A549 (cell line): ENCODE results near the gene SH3RF3.

Experiments used
- FOSL2 ChIP-seq, 2 experiments: fragments of 450-650 bp in 1 of 2; fragments of >200 bp in 1 of 2; sonication (Bioruptor Twin) in 1 of 2; formaldehyde crosslinking; IDR thresholded peaks; 2 replicates each; pipeline versions ENCODE4 v1.5.0 to v1.6.1; 2016 to 2020; ENCODE audit warnings: mild to moderate bottlenecking in 1 of 2, moderate library complexity in 1 of 2
- KDM5A ChIP-seq: fragments of 200-600 bp; sonication (generic); IDR thresholded peaks from 2 replicates; pipeline ENCODE4 v1.6.1; 2016; ENCODE audit warnings: antibody characterized with exemption, mild to moderate bottlenecking
- POLR2A ChIP-seq: IDR thresholded peaks from 2 replicates; pipeline ENCODE4 v1.6.1; 2012; ENCODE audit warnings: mild to moderate bottlenecking, low read length
- POLR2AphosphoS2 ChIP-seq: conservative IDR thresholded peaks from 2 replicates; pipeline ENCODE4 v1.6.1; 2012; ENCODE audit warnings: low read length, improper control_type of control experiment, inconsistent platforms
- SREBF2 ChIP-seq: fragments of 450-650 bp; IDR thresholded peaks from 2 replicates; pipeline ENCODE4 v1.6.1; 2014; ENCODE audit warnings: mild to moderate bottlenecking, moderate library complexity
- TF ChIP-seq, protein P1 (sequence below): fragments of 200-600 bp; sonication (generic); IDR thresholded peaks from 2 replicates; pipeline ENCODE4 v1.6.1; 2016; ENCODE audit warnings: antibody characterized with exemption, mild to moderate bottlenecking, moderate library complexity
- TF ChIP-seq, protein P2 (sequence below): fragments of >200 bp; sonication (Bioruptor Twin); formaldehyde crosslinking; IDR thresholded peaks from 3 replicates; pipeline ENCODE4 v1.5.1; 2016
- TF ChIP-seq, protein P3 (sequence below): IDR thresholded peaks from 2 replicates; pipeline ENCODE4 v1.6.1; 2012; ENCODE audit warnings: low read depth, borderline replicate concordance
- TF ChIP-seq, protein P4 (sequence below): IDR thresholded peaks from 2 replicates; pipeline ENCODE4 v1.6.1; 2012
- TF ChIP-seq, protein P5 (sequence below): fragments of >200 bp; sonication (Bioruptor Twin); formaldehyde crosslinking; IDR thresholded peaks from 2 replicates; pipeline ENCODE4 v1.6.1; 2016

DNA sequence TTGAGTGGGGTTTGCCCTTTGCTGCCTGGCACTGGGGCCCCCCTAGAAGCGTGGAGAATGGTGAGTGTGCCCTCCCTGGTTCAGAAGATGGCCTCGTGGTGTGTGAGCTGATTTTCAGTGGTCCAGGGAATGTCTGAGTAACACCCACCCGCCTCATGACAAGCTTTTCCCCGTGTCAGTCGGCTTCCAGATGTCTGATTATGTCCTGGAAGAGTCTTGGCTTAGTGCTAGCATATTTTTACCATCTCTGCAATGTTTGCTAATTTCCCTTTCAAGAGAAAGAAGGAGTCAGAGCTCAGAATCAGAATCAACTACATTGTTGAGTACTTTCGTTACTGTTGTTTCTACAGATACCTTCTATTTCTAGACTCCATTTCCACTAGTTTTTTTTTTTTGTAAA, 270.1 kb downstream of the SH3RF3 start:
- TF ChIP-seq KDM5A (no peak), POLR2AphosphoS2 (no peak), FOSL2 (IDR thresholded peaks at IDR 0.05) (no peak), FOSL2 (CRISPR knock-in tag; IDR thresholded peaks at IDR 0.05) (no peak), POLR2A (no peak), SREBF2 (no peak)
- TF ChIP-seq, protein P1, sequence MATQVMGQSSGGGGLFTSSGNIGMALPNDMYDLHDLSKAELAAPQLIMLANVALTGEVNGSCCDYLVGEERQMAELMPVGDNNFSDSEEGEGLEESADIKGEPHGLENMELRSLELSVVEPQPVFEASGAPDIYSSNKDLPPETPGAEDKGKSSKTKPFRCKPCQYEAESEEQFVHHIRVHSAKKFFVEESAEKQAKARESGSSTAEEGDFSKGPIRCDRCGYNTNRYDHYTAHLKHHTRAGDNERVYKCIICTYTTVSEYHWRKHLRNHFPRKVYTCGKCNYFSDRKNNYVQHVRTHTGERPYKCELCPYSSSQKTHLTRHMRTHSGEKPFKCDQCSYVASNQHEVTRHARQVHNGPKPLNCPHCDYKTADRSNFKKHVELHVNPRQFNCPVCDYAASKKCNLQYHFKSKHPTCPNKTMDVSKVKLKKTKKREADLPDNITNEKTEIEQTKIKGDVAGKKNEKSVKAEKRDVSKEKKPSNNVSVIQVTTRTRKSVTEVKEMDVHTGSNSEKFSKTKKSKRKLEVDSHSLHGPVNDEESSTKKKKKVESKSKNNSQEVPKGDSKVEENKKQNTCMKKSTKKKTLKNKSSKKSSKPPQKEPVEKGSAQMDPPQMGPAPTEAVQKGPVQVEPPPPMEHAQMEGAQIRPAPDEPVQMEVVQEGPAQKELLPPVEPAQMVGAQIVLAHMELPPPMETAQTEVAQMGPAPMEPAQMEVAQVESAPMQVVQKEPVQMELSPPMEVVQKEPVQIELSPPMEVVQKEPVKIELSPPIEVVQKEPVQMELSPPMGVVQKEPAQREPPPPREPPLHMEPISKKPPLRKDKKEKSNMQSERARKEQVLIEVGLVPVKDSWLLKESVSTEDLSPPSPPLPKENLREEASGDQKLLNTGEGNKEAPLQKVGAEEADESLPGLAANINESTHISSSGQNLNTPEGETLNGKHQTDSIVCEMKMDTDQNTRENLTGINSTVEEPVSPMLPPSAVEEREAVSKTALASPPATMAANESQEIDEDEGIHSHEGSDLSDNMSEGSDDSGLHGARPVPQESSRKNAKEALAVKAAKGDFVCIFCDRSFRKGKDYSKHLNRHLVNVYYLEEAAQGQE = no peak
- TF ChIP-seq, protein P2, sequence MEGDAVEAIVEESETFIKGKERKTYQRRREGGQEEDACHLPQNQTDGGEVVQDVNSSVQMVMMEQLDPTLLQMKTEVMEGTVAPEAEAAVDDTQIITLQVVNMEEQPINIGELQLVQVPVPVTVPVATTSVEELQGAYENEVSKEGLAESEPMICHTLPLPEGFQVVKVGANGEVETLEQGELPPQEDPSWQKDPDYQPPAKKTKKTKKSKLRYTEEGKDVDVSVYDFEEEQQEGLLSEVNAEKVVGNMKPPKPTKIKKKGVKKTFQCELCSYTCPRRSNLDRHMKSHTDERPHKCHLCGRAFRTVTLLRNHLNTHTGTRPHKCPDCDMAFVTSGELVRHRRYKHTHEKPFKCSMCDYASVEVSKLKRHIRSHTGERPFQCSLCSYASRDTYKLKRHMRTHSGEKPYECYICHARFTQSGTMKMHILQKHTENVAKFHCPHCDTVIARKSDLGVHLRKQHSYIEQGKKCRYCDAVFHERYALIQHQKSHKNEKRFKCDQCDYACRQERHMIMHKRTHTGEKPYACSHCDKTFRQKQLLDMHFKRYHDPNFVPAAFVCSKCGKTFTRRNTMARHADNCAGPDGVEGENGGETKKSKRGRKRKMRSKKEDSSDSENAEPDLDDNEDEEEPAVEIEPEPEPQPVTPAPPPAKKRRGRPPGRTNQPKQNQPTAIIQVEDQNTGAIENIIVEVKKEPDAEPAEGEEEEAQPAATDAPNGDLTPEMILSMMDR = no peak
- TF ChIP-seq, protein P3, sequence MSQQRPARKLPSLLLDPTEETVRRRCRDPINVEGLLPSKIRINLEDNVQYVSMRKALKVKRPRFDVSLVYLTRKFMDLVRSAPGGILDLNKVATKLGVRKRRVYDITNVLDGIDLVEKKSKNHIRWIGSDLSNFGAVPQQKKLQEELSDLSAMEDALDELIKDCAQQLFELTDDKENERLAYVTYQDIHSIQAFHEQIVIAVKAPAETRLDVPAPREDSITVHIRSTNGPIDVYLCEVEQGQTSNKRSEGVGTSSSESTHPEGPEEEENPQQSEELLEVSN = no peak
- TF ChIP-seq, protein P4, sequence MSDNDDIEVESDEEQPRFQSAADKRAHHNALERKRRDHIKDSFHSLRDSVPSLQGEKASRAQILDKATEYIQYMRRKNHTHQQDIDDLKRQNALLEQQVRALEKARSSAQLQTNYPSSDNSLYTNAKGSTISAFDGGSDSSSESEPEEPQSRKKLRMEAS = no peak
- TF ChIP-seq, protein P5, sequence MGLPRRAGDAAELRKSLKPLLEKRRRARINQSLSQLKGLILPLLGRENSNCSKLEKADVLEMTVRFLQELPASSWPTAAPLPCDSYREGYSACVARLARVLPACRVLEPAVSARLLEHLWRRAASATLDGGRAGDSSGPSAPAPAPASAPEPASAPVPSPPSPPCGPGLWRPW = no peak
